H1 (cell line): ENCODE results near the gene GUCY1A1. TPM values are rescaled to one million over a fixed set of nuclear protein-coding genes. Genes with fewer than 3 reads are reported as not detected.

Source experiments
- CTCF ChIA-PET: fragments of 300-600 bp; sonication (Branson Sonifier 250); formaldehyde crosslinking; loops from one replicate; lab custom pipeline; 2021; ENCODE audit not compliant: partially characterized antibody; lab: Charles Lee
- POLR2A ChIA-PET: fragments of 300-600 bp; sonication (Branson Sonifier 250); formaldehyde crosslinking; loops from one replicate; lab custom pipeline; 2021; ENCODE audit warnings: inconsistent platforms; ENCODE audit not compliant: partially characterized antibody; lab: Charles Lee
- DNase-seq, 2 experiments: peaks; one replicate each; pipeline versions ENCODE4 v3.0.0 to v3.0.0-alpha.2; 2010 to 2022; ENCODE audit warnings: low spot score in 2 of 2, low read depth in 1 of 2, mixed read lengths in 1 of 2
- FAIRE-seq: peaks from 2 replicates; lab custom pipeline; 2011; peaks lifted over from hg19 to GRCh38; lab: Jason Lieb, UNC
- H2AFZ ChIP-seq: 2 replicates; pipeline ENCODE4 v1.8.1; 2012; ENCODE audit warnings: low read length, inconsistent platforms
- H2AK5ac ChIP-seq: 2 replicates; pipeline ENCODE4 v1.6.1; 2013; ENCODE audit warnings: low read depth, low read length
- H2BK120ac ChIP-seq: replicated peaks from 2 replicates; pipeline ENCODE3; 2013; ENCODE audit warnings: low read depth, low read length, inconsistent platforms
- H2BK12ac ChIP-seq: 2 replicates; pipeline ENCODE4 v1.6.1; 2013; ENCODE audit warnings: low read depth, low read length
- H2BK15ac ChIP-seq: 2 replicates; pipeline ENCODE4 v1.6.1; 2013; ENCODE audit warnings: low read length
- H2BK20ac ChIP-seq: 2 replicates; pipeline ENCODE4 v1.6.1; 2013; ENCODE audit warnings: low read length
- H2BK5ac ChIP-seq: 2 replicates; pipeline ENCODE4 v1.6.1; 2013; ENCODE audit warnings: low read depth, low read length
- H3K14ac ChIP-seq: 2 replicates; pipeline ENCODE4 v1.6.1; 2013; ENCODE audit warnings: inconsistent platforms; ENCODE audit not compliant: insufficient read length
- H3K18ac ChIP-seq: 2 replicates; pipeline ENCODE4 v1.6.1; 2013; ENCODE audit warnings: low read length; ENCODE audit errors: extremely low read depth
- H3K23ac ChIP-seq: 2 replicates; pipeline ENCODE4 v1.6.1; 2013; ENCODE audit warnings: inconsistent platforms; ENCODE audit not compliant: insufficient read length
- H3K23me2 ChIP-seq: 2 replicates; pipeline ENCODE4 v1.6.1; 2013; ENCODE audit warnings: low read depth, low read length
- H3K27ac ChIP-seq: 2 replicates; pipeline ENCODE4 v1.6.1; 2011; ENCODE audit warnings: low read depth, low read length, inconsistent platforms
- H3K27me3 ChIP-seq, 4 experiments: replicated peaks in 1 of 4; 1 replicate in 1 of 4; 2 replicates in 3 of 4; pipeline versions ENCODE4 v1.6.1 to v1.8.1; 2011 to 2013; ENCODE audit warnings: low read length in 3 of 4, mild to moderate bottlenecking in 3 of 4, inconsistent platforms in 2 of 4, mixed read lengths in 2 of 4, moderate library complexity in 1 of 4; ENCODE audit not compliant: control insufficient read depth in 3 of 4, insufficient read depth in 3 of 4; ENCODE audit errors: extremely low read depth in 1 of 4
- H3K36me3 ChIP-seq, 4 experiments: 2 replicates each; pipeline versions ENCODE4 v1.6.1 to v1.8.1; 2011 to 2013; ENCODE audit warnings: mild to moderate bottlenecking in 4 of 4, low read length in 3 of 4, moderate library complexity in 2 of 4, control low read depth in 1 of 4, inconsistent platforms in 1 of 4; ENCODE audit not compliant: insufficient read depth in 4 of 4, control insufficient read depth in 2 of 4
- H3K4ac ChIP-seq: replicated peaks from 2 replicates; pipeline ENCODE3; 2013; ENCODE audit warnings: low read length, low read depth, mixed read lengths, inconsistent platforms; ENCODE audit not compliant: insufficient read length
- H3K4me1 ChIP-seq, 4 experiments: replicated peaks in 1 of 4; 1 replicate in 1 of 4; 2 replicates in 3 of 4; pipeline versions ENCODE4 v1.6.1 to v1.8.1; 2011 to 2013; ENCODE audit warnings: low read length in 3 of 4, inconsistent platforms in 2 of 4, mixed read lengths in 1 of 4; ENCODE audit not compliant: insufficient read depth in 4 of 4, control insufficient read depth in 3 of 4
- H3K4me2 ChIP-seq, 2 experiments: 2 replicates each; pipeline versions ENCODE4 v1.6.1 to v1.8.1; 2011 to 2013; ENCODE audit warnings: low read depth in 2 of 2, low read length in 2 of 2, control low read depth in 1 of 2, inconsistent platforms in 1 of 2, mild to moderate bottlenecking in 1 of 2; ENCODE audit not compliant: insufficient read depth in 1 of 2
- H3K4me3 ChIP-seq, 4 experiments: fragments of 200-600, 300-600 bp in 1 of 4; sonication (generic), shearing (Covaris generic), sonication (Bioruptor Twin) in 1 of 4; 2 replicates each; pipeline versions ENCODE4 v1.5.1 to v1.8.1; 2011 to 2016; ENCODE audit warnings: low read length in 4 of 4, low read depth in 3 of 4, control low read depth in 2 of 4, inconsistent platforms in 2 of 4, mild to moderate bottlenecking in 2 of 4, mixed read lengths in 1 of 4, moderate library complexity in 1 of 4; ENCODE audit not compliant: insufficient read depth in 2 of 4; ENCODE audit errors: extremely low read depth in 1 of 4
- H3K56ac ChIP-seq: replicated peaks from 2 replicates; pipeline ENCODE3; 2013; ENCODE audit warnings: low read depth, mild to moderate bottlenecking, mixed read lengths, low read length, inconsistent platforms; ENCODE audit not compliant: insufficient read length
- H3K79me1 ChIP-seq: 2 replicates; pipeline ENCODE4 v1.6.1; 2013; ENCODE audit warnings: low read depth, low read length, control low read depth
- H3K79me2 ChIP-seq, 2 experiments: 2 replicates each; pipeline versions ENCODE4 v1.6.1 to v1.8.1; 2012 to 2013; ENCODE audit warnings: low read length in 2 of 2, mild to moderate bottlenecking in 2 of 2, inconsistent platforms in 1 of 2; ENCODE audit not compliant: insufficient read depth in 2 of 2, control insufficient read depth in 1 of 2
- H3K9ac ChIP-seq, 4 experiments: replicated peaks in 1 of 4; 1 replicate in 1 of 4; 2 replicates in 3 of 4; pipeline versions ENCODE4 v1.6.1 to v1.8.1; 2011 to 2013; ENCODE audit warnings: low read depth in 3 of 4, low read length in 3 of 4, control low read depth in 2 of 4, mild to moderate bottlenecking in 2 of 4, moderate library complexity in 2 of 4, inconsistent platforms in 1 of 4; ENCODE audit errors: extremely low read depth in 1 of 4
- H3K9me3 ChIP-seq, 2 experiments: 2 replicates each; pipeline versions ENCODE4 v1.6.1 to v1.8.1; 2012 to 2013; ENCODE audit warnings: mild to moderate bottlenecking in 2 of 2, moderate library complexity in 2 of 2, control low read depth in 1 of 2, inconsistent platforms in 1 of 2, low read depth in 1 of 2, low read length in 1 of 2, mixed read lengths in 1 of 2; ENCODE audit not compliant: insufficient read depth in 2 of 2
- H4K20me1 ChIP-seq, 2 experiments: replicated peaks in 1 of 2; 2 replicates each; pipeline versions ENCODE3 to v1.8.1; 2011 to 2013; ENCODE audit warnings: inconsistent platforms in 2 of 2, low read length in 2 of 2, mild to moderate bottlenecking in 1 of 2; ENCODE audit not compliant: insufficient read depth in 2 of 2, control insufficient read depth in 1 of 2
- H4K5ac ChIP-seq: 2 replicates; pipeline ENCODE4 v1.6.1; 2013; ENCODE audit warnings: low read length, low read depth, mixed read lengths, inconsistent platforms; ENCODE audit not compliant: insufficient read length
- H4K8ac ChIP-seq: 2 replicates; pipeline ENCODE4 v1.8.0; 2013; ENCODE audit warnings: mild to moderate bottlenecking, moderate library complexity, low read length, inconsistent platforms; ENCODE audit not compliant: insufficient read depth; ENCODE audit errors: extremely low read depth
- H4K91ac ChIP-seq: replicated peaks from 2 replicates; pipeline ENCODE3; 2013; ENCODE audit warnings: low read length, mixed read lengths, inconsistent platforms; ENCODE audit not compliant: insufficient read length
- CHD2 ChIP-seq: IDR thresholded peaks from 2 replicates; pipeline ENCODE4 v1.6.1; 2012; ENCODE audit warnings: low read length, improper control_type of control experiment
- CTBP2 ChIP-seq: IDR thresholded peaks from 2 replicates; pipeline ENCODE4 v1.7.0; 2011; ENCODE audit warnings: borderline replicate concordance, mild to moderate bottlenecking, moderate library complexity, mixed read lengths, low read length; ENCODE audit not compliant: insufficient read depth, insufficient read length
- E2F6 ChIP-seq: IDR thresholded peaks from 2 replicates; pipeline ENCODE4 v1.6.1; 2012; ENCODE audit warnings: inconsistent platforms
- EGR1 ChIP-seq: IDR thresholded peaks from 2 replicates; pipeline ENCODE4 v1.6.1; 2011; ENCODE audit warnings: low read depth, low read length, borderline replicate concordance
- GABPA ChIP-seq: IDR thresholded peaks from 2 replicates; pipeline ENCODE4 v1.6.1; 2011; ENCODE audit warnings: mild to moderate bottlenecking, low read length, moderate library complexity, borderline replicate concordance; ENCODE audit not compliant: insufficient read depth
- JUN ChIP-seq: IDR thresholded peaks from 2 replicates; pipeline ENCODE4 v1.6.1; 2011; ENCODE audit warnings: low read depth, mild to moderate bottlenecking, improper control_type of control experiment, low read length
- KDM1A ChIP-seq: fragments of 200-600, 300-600 bp; sonication (generic); IDR thresholded peaks from 2 replicates; pipeline ENCODE4 v1.7.1; 2016; ENCODE audit warnings: mild to moderate bottlenecking, low read length, borderline replicate concordance
- POLR2AphosphoS5 ChIP-seq: IDR thresholded peaks from 2 replicates; pipeline ENCODE4 v1.6.1; 2011; ENCODE audit warnings: low read depth, low read length
- RNF2 ChIP-seq: fragments of 200-900, 300-1000 bp; sonication (generic); IDR thresholded peaks from 2 replicates; pipeline ENCODE4 v1.7.1; 2016; ENCODE audit warnings: borderline replicate concordance, low read depth, mild to moderate bottlenecking, antibody characterized with exemption, low read length; ENCODE audit not compliant: poor library complexity, severe bottlenecking; ENCODE audit errors: missing control alignments
- SAP30 ChIP-seq: fragments of 300-600 bp; sonication (generic); IDR thresholded peaks from 2 replicates; pipeline ENCODE4 v1.7.1; 2012; ENCODE audit warnings: low read length, moderate library complexity, mild to moderate bottlenecking, inconsistent platforms; ENCODE audit not compliant: insufficient read depth, insufficient replicate concordance
- SP4 ChIP-seq: IDR thresholded peaks from 2 replicates; pipeline ENCODE4 v1.6.1; 2012; ENCODE audit warnings: low read length, inconsistent platforms
- SRF ChIP-seq: IDR thresholded peaks from 2 replicates; pipeline ENCODE4 v1.6.1; 2011; ENCODE audit warnings: mild to moderate bottlenecking, low read depth, low read length, moderate library complexity
- TAF7 ChIP-seq: optimal IDR thresholded peaks from 2 replicates; pipeline ENCODE3; 2011; ENCODE audit warnings: low read depth, mild to moderate bottlenecking, inconsistent platforms, low read length, moderate library complexity, borderline replicate concordance
- WGBS, 2 experiments: shearing (Covaris generic) in 1 of 2; methylation state at CpG; one replicate each; pipeline versions ENCODE4 v1.1.6 to v1.1.7; 2013 to 2015; ENCODE audit warnings: low lambda C conversion rate in 2 of 2, mixed read lengths in 2 of 2, inconsistent platforms in 1 of 2, low coverage in 1 of 2, missing lambda C conversion rate in 1 of 2; ENCODE audit not compliant: insufficient replicate concordance in 2 of 2, insufficient coverage in 1 of 2, insufficient read length in 1 of 2; ENCODE audit errors: extremely low coverage in 1 of 2, missing lambda C conversion rate in 1 of 2; 5-methylcytosine and 5-hydroxymethylcytosine counted together
- polyA plus RNA-seq, 7 experiments: library from polyadenylated mRNA; depleted of rRNA in 3 of 7; stranded (reverse) in 5 of 7; unstranded in 2 of 7; fragments of >200 nt in 5 of 7; fragments of 200-250 nt in 2 of 7; gene quantifications; 1 replicate in 5 of 7; 2 replicates in 1 of 7; 4 replicates in 1 of 7; pipeline versions ENCODE4 v1.2.1 to v1.2.3, GENCODE V29; 2011 to 2013; ENCODE audit warnings: missing spikeins in 2 of 7, mixed read lengths in 2 of 7
- total RNA-seq: library from RNA; stranded (reverse); fragmentation: NEBNext Ultra II Directional; extraction: Animal tissue kit (Norgen Biotek cat#: 25700); gene quantifications from 2 replicates; pipeline ENCODE4 v1.2.1, GENCODE V29; 2021

GUCY1A1 gene
- total and polyA plus RNA-seq, 2 of the 8 experiments (the other 6 are each of a cell fraction or from before 2014, with no cell fraction given) = not detected

- H4K5ac ChIP-seq = no peak overlapping the region
- H3K23ac ChIP-seq = no peak overlapping the region
- peaks cover 11% of the 10 kb centered on the region; the same call in 1 of the 2 replicates for H3K23me2 ChIP-seq
Measured at GRCh38 chr4:155665054-155665453, 1.6 kb upstream of the GUCY1A1 start.

More at GRCh38 chr4:155665054-155665453, 1.6 kb upstream of the GUCY1A1 start:
- no peak overlapping the region for H2AFZ ChIP-seq
- DNase-seq (no peak), FAIRE-seq (no peak)
- H3K27ac ChIP-seq = no peak overlapping the region
- H2BK5ac ChIP-seq = no peak overlapping the region
- peaks cover 31 to 49% (median 39%) of the 10 kb centered on the region in 4 experiments for H3K27me3 ChIP-seq
- H4K91ac ChIP-seq = no peak overlapping the region
- no peak overlapping the region for H2BK120ac ChIP-seq
- H3K79me1 ChIP-seq = no peaks in the 10 kb centered on the region
- H3K4me2 ChIP-seq = no peak overlapping the region
- H3K36me3 ChIP-seq = no peaks in the 10 kb centered on the region
- no peak overlapping the region for H3K18ac ChIP-seq
- no peak overlapping the region for H3K14ac ChIP-seq
- WGBS, 2 experiments = 91% methylated on average over 2 of the region's 2 CpGs; no CpG with 5 or more reads in 1 of the 2 experiments
- no peak overlapping the region for H2BK15ac ChIP-seq
- no peak overlapping the region for H2BK12ac ChIP-seq
- no peak overlapping the region for H3K4me3 ChIP-seq
- H4K8ac ChIP-seq = no peak overlapping the region
- H3K56ac ChIP-seq = no peak overlapping the region
- H3K9me3 ChIP-seq = no peaks in the 10 kb centered on the region
- POLR2A ChIA-PET = no interaction called here
- H3K9ac ChIP-seq = no peak overlapping the region
- H3K4ac ChIP-seq = no peak overlapping the region
- H3K79me2 ChIP-seq = no peaks in the 10 kb centered on the region
- TF ChIP-seq GABPA (no peak), SRF (no peak), POLR2AphosphoS5 (no peak), EGR1 (no peak), JUN (no peak), CHD2 (no peak), CTBP2 (no peak), RNF2 (no peak), SP4 (no peak), KDM1A (no peak), SAP30 (no peak), TAF7 (no peak), E2F6 (no peak)
- H2BK20ac ChIP-seq = no peak overlapping the region
- H2AK5ac ChIP-seq = no peak overlapping the region
- CTCF ChIA-PET = no interaction called here
- no peaks in the 10 kb centered on the region for H4K20me1 ChIP-seq
- H3K4me1 ChIP-seq = no peaks in the 10 kb centered on the region; a peak in 2 of 7 replicates
